DOHH2 (cell line): ENCODE measurements around the gene ORAI2.

ENCODE experiments used
- EZH2phosphoT487 ChIP-seq: fragments of 200-600 bp; sonication (generic); IDR thresholded peaks from 2 replicates; pipeline ENCODE4 v1.6.1; 2017; ENCODE audit warnings: borderline replicate concordance, mild to moderate bottlenecking, antibody characterized with exemption, low read length, moderate library complexity, mixed read lengths
- TF ChIP-seq, protein P1 (sequence below): fragments of 200-600 bp; sonication (generic); IDR thresholded peaks from one replicate; pipeline ENCODE4 v1.5.1; 2014; ENCODE audit warnings: antibody characterized with exemption, mild to moderate bottlenecking, low read depth, low read length; ENCODE audit not compliant: poor library complexity, severe bottlenecking

- TF ChIP-seq, protein P1, sequence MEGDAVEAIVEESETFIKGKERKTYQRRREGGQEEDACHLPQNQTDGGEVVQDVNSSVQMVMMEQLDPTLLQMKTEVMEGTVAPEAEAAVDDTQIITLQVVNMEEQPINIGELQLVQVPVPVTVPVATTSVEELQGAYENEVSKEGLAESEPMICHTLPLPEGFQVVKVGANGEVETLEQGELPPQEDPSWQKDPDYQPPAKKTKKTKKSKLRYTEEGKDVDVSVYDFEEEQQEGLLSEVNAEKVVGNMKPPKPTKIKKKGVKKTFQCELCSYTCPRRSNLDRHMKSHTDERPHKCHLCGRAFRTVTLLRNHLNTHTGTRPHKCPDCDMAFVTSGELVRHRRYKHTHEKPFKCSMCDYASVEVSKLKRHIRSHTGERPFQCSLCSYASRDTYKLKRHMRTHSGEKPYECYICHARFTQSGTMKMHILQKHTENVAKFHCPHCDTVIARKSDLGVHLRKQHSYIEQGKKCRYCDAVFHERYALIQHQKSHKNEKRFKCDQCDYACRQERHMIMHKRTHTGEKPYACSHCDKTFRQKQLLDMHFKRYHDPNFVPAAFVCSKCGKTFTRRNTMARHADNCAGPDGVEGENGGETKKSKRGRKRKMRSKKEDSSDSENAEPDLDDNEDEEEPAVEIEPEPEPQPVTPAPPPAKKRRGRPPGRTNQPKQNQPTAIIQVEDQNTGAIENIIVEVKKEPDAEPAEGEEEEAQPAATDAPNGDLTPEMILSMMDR = no peak
- no peak for TF ChIP-seq EZH2phosphoT487
Observed at GRCh38 chr7:102410918-102411317, 22.5 kb upstream of the ORAI2 start.
